Measurements from ENCODE around the gene ASAH2B.

The ASAH2B gene

DNA sequence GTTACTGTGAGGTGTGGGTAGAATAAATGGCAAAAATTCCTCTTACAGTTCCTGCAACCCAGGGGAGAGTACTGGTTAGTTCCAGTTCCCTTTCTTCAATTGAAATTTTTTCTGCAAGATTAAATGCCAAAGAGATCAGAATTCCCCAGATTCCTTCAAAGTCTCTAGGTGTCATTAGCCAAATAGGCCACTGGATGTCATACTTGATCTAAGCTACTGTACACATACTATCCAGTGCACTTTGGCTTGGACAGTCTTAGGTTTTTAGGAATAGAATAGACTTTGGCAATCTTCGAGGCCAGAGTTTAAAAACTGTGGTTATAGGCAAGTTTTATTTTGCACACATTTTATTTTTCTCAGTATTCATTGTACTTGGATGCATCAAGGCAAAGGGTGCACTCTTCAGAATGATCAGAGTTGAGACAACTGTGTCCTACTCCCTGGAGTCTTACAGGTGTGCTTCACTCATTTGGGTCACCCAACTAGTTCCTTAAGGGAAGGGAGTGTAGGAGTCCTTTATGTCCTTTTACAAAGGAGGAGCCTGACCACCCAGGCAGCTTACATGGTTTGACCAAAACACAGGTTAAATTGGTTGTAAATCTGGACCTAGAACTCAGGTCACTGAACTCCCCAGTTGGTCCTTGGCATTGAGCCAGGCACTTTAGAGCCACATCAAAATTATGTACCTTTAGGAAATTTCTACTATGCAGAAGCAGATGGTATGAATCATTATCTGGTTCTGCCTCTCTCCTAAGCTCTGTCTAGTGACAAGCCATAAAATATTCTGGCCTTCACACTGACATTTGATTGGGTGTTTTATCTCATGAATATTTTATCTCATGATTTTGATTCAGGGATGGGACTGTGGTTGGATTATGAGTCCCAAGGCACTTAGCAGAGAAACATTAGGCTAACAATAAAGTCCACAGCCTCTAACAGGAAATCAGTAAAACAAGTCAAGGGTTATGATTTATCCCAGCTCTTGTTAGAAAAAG lies 49.5 kb downstream of the ASAH2B start:
- TF ChIP-seq, protein P1, sequence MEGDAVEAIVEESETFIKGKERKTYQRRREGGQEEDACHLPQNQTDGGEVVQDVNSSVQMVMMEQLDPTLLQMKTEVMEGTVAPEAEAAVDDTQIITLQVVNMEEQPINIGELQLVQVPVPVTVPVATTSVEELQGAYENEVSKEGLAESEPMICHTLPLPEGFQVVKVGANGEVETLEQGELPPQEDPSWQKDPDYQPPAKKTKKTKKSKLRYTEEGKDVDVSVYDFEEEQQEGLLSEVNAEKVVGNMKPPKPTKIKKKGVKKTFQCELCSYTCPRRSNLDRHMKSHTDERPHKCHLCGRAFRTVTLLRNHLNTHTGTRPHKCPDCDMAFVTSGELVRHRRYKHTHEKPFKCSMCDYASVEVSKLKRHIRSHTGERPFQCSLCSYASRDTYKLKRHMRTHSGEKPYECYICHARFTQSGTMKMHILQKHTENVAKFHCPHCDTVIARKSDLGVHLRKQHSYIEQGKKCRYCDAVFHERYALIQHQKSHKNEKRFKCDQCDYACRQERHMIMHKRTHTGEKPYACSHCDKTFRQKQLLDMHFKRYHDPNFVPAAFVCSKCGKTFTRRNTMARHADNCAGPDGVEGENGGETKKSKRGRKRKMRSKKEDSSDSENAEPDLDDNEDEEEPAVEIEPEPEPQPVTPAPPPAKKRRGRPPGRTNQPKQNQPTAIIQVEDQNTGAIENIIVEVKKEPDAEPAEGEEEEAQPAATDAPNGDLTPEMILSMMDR (IDR thresholded peaks at IDR 0.05) = peak; percentile 72
- no peak for TF ChIP-seq ZFX (IDR thresholded peaks at IDR 0.05; ENCODE audit: borderline replicate concordance)
- H3K27ac ChIP-seq = no peak overlapping the region

DNA sequence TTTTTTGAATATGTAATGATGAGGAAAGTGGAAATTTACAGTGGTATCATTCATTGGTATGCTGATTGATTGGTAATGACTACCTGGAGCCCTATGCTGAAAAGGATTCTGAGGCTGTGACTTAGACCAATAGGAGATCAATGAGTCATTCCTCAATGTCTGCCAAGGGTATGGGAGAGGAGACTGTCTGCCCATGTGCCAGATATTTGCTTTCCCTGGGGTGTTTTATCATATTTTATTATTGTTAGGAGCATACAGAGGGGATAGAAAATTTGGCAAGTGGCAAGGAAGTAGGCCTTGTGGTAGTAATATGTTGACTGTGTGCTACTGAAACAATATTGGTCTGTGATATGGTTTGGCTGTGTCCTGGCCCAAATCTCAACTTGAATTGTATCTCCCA lies 54.8 kb downstream of the ASAH2B start:
- no peak overlapping the region for H3K27ac ChIP-seq
- TF ChIP-seq, protein P1 (IDR thresholded peaks at IDR 0.05) = no peak
- no peak for TF ChIP-seq ZFX (IDR thresholded peaks at IDR 0.05; ENCODE audit: borderline replicate concordance)

DNA sequence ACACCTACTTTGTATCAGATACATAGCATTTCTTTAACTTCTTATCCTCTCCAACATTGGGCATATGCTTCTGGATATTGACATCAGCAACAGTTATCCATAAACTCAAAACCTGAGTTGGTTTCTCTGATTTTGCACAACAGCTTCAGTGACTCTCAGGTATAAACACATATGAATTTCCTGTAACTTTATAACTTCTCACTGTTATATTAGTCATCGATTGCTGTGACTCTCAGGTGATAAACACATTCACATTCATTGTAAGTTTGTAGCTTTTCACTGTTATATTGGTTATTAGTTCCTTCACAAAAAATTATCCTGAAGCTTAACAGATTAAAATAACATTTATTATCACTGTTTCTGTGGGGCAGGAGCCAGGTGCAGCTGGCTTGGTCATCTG lies 57.0 kb downstream of the ASAH2B start:
- H3K27ac ChIP-seq = no peak overlapping the region
- TF ChIP-seq, protein P1 (IDR thresholded peaks at IDR 0.05) = no peak

DNA sequence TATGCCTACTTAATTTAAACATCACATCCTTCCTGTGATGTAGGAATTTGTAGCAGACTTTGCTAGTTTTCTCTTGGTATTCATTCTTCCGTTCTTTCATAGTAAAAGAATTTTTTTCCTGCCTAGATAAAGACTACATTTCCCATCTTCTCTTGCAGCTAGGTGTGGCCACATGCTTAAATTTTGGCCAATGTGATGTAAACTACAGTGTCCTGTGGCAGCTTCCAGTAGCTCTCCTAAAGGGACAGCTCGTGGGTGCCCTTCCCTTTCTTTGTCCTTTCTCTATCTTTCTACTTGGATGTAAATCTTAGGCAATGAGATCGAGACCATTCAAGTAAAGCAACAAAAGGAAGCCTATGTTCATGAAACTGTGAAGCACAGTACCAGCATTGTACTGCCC lies 58.6 kb downstream of the ASAH2B start:
- TF ChIP-seq, protein P1 (IDR thresholded peaks at IDR 0.05) = no peak
- TF ChIP-seq ZFX (IDR thresholded peaks at IDR 0.05; ENCODE audit: borderline replicate concordance) = no peak
- no peak overlapping the region for H3K27ac ChIP-seq

DNA sequence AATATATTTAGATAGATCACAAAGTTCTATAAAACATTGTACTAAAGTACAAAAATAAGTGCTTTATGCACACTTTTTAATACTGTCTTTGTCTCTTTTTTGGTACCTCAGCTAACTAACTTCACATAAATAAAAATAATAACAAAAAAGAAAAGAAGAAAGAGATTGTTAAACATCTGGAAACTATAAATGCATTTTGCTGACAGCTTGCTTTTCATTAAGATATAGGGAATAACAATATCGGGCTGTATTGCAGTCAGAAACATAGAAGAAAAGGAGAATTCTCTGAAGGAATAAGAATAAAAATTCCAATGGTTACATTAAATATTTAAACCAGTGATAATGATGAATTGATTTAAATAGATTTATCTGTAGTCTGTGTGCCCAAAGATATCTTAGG lies 59.9 kb downstream of the ASAH2B start:
- no peak overlapping the region for H3K27ac ChIP-seq
- TF ChIP-seq, protein P1 (IDR thresholded peaks at IDR 0.05) = no peak
- no peak for TF ChIP-seq ZFX (IDR thresholded peaks at IDR 0.05; ENCODE audit: borderline replicate concordance)

DNA sequence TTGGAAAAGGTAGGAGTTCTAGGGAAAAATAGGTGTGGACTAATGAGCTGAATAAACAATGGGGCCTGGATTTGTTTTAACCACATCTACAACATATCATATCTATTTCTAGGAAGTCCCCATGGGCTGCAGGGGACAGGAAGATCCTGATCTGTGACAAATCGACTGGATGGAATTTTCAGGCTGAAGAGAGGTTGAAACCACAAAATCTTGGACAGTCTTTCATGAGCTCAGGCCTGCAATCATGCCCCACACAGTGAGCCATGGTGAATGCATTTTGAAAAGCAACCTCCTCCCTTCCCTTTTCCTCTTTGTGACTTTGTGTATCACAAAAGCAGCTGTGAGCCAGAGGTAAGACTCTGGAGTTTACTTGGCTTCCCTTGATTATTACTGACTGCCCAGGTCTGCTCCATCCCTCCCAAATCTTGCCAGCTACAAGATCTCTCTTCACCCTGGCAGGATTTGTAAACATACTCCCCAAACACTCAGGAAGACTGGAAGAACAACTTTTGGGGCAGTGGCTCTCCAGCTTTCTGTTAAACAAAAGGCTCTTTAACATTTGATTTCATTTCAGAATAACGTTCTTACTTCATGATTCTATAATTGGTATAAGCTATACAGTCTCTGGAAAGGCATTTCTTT lies 66.4 kb downstream of the ASAH2B start:
- TF ChIP-seq, protein P1 (IDR thresholded peaks at IDR 0.05) = no peak
- no peak for TF ChIP-seq ZFX (IDR thresholded peaks at IDR 0.05; ENCODE audit: borderline replicate concordance)

More for the DNA sequence above, 66.4 kb downstream of the ASAH2B start:
- no peak overlapping the region for H3K27ac ChIP-seq
